KG1 (cell line): ENCODE data around the gene RINT1.
"Not testable (repeated sequence)": the region's sequence is repeated elsewhere in the genome, so short reads cannot be mapped to it uniquely, and the experiment has no call there.

Source experiments
- DNase-seq: peaks from one replicate; lab custom pipeline; 2025; lab: John Stamatoyannopoulos, UW

RINT1 gene

GRCh38 chr7:105532709-105533460, 884 bp downstream of the RINT1 start:
- no peak for DNase-seq

DNA sequence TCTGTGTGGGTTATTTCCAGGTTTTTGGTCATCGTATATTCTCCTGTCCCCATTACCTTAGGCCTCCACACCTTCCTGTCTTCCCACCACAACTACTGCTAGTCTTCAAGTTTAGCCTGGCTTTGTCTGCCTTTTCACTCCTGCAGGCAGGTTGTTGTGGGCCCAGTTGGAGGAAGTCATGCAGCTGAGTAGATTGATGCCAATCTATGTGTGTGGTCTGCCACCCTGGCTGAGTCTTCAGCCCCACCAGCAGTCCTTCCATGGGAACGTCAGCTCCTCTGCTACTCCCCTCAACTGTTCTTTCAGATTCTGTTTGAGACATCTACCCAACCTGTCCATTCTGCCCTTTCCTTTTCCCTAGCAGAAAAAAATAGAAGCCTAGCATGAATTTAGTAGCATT, 6.3 kb downstream of the RINT1 start:
- DNase-seq = no peak

- DNase-seq = no peak
These were observed 27.9 kb downstream of the RINT1 start for GRCh38 chr7:105559926-105560325.

GRCh38 chr7:105565190-105565589, 33.2 kb downstream of the RINT1 start:
- no peak for DNase-seq

DNA sequence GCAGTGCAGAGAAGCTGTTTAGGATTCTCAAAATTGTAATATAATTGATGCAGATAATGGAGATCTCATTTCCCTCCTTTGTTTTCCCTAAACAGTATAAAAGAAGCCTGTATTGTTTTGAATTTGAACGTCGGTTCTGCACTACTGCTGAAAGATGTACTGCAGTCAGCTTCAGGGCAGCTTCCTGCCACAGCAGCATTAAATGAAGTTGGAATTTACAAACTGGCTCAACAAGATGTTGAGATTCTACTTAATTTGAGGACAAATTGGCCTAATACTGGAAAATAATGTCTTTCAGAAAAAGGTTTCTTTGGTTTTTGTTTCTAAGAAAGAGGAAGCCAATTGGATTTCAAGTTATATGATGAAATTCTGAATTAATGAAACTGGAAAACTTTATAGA, 35.0 kb downstream of the RINT1 start:
- DNase-seq = no peak

DNA sequence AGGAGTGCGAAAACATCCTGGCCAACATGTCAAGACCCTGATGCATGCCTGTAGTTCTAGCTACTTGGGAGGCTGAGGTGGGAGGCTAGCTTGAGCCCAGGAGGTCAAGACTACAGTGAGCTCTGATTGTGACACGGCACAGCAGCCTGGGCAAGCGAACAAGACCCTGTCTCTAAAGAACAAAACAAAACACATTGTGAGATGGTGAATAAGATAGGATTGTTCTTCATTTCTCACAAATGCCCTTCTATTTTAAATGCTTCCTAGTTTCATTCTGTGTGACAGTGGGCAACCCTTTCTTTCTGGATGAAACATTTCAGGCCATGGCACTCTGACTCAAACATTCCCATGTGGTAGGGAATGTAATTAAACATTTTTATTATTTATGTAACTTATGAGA, 35.8 kb downstream of the RINT1 start:
- DNase-seq = no peak

- DNase-seq = no peak
These were observed 39.9 kb downstream of the RINT1 start for GRCh38 chr7:105571891-105572290.

DNA sequence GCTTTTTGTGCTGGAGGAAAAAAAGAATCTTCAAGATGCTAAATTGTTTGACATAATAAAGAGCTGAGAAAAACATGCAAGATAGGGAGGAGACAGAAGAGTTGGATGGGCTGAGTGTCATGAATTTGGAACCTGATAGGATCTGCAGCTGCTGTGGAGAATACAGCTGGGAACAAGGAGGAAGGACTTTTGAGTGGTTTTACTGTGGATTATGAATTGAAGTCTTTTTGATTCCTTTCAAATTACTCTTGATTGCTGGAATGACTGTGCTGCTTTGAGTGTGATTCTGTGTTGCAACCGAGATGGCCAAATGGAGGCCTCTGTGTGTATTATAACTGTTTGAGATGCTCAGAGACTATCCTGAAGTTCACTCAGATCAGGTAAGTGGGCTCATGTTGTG, 45.2 kb downstream of the RINT1 start:
- no peak for DNase-seq

DNA sequence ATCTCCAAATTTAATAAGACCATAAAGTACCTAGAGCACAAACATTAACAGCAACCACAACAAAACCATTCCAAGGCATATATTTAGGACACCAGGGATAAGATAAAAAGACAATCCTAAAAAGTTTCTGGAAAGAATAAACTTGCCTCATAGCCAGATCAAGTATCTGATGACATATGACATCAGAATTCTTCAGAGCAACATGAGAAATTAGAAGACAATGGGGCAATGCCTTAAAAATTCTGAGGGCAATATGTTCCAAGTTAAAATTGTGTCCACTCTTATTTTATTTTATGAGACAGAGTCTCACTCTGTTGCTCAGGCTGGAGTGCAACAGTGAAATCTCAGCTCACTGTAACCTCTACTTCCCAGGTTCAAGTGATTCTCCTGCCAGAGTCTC, 46.5 kb downstream of the RINT1 start:
- no peak for DNase-seq

DNA sequence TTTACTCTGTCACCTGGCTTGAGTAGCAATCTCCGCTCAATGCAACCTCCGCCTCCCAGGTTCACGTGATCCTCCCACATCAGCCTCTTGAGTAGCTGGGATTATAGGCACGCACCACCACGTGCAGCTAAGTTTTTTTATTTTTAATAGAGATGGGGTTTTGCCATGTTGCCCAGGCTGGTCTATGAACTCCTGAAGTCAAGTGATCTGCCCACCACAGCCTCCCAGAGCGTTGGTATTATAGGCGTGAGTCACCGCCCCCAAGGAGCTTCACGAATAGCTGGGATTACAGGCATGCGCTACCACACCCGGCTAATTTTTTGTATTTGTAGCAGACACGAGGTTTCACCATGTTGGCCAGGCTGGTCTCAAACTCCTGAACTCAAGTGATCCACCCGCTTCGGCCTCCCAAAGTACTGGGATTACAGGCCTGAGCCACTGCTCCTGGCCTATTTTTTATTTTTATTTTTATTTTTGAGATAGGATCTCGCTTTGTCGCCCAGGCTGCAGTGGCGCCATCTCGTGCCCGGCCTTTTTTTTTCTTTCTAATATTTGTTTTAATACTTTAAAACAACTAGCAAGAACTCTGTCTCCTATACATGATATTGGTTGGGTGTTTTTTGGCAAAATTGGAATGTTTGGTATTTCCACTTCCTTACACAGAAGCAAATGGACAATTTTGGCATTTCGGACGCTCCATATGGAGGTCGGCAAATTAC, 48.2 kb downstream of the RINT1 start:
- DNase-seq = no peak

DNA sequence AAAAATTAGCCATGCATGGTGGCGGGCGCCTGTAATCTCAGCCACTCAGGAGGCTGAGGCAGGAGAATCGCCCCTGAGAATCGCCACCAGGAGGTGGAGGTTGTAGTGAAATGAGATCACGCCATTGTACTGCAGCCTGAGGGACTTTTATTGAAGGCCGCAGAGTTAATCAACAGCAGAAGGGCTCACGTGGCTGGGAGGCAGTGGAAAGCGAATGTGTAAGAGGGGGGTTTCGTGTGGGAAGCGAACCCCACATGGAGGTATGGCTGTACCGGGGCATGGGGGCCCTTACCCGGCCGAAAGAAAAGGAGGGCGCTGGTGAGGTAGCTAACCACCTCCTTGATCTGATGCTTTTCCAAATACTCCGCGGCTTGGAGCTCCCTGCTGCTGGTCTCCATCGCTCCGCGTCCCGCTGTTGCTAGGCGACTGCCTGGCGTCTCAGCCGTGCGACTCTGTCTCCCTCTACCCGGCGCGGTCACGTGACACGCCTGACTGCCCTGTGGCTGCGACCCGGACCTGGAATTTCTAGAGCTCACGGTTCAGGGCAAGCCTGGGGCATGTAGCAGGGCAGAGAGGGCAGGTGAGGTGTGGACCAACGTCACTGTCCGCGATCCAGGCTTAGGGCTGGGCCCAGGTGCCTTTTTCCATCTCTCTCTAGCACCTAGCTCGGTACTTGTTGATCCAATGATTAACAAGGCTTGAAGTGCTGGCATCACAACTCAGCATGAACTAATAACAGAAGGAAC, 49.2 kb downstream of the RINT1 start, which contains the start of gene EFCAB10:
TSS of gene EFCAB10 (minus strand) at position 428 of the 746 bp plus-strand sequence. CDS start at position 398, 30 bp downstream.
- no peak for DNase-seq

- DNase-seq = no peak
These were observed 51.1 kb downstream of the RINT1 start for GRCh38 chr7:105583061-105583460.

DNA sequence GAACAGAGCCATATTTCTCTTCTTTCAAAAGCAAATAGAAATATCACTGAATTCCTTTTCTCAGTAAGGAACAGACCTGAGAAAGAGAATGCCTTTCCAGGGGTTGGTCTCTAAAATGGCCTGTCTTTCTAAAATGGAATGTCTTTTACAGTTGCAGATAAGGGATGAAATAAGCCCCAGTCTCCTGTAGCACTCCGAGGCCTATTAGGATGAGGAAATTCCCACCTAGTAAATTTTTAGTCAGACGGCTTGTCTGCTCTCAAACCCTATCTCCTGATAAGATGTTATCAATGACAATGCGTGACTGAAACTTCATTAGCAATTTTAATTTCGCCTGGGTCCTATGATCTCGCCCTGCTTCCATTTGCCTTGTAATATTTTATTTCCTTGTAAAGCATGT, 52.2 kb downstream of the RINT1 start:
- DNase-seq = no peak

DNA sequence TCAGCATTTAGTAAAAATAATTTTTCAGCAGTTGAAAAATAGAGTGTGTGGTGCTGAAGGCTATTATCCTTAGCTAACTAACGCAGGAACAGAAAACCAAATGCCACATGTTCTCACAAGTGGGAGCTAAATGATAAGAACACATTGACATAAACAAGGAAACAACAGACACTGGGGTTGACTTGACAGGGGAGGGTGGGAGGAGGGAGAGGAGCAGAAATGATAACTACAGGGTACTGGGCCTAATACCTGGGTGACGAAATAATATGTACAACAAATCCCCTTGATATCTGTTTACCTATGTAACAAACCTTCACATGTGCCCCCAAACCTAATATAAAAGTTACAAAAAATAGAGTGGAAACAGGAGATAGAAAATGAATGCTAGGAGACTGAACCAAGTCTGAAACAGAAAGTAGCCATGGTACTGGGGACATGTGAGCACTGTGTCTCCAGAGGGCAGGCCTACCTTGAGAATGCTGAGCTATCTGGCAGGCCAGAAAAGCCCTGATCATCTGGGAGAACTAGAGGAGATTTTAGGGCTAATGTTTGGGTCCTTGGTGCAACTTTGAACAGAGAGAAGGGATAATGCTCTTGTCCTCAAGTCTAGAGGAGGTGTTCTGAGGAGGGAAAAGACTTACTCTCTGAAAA, 54.0 kb downstream of the RINT1 start:
- DNase-seq = no peak

- DNase-seq = no peak
These were observed 56.1 kb downstream of the RINT1 start for GRCh38 chr7:105587909-105588635.

GRCh38 chr7:105589356-105590077, 57.5 kb downstream of the RINT1 start:
- peak; percentile 0 for DNase-seq

GRCh38 chr7:105590793-105591192, 58.8 kb downstream of the RINT1 start:
- no peak for DNase-seq

DNA sequence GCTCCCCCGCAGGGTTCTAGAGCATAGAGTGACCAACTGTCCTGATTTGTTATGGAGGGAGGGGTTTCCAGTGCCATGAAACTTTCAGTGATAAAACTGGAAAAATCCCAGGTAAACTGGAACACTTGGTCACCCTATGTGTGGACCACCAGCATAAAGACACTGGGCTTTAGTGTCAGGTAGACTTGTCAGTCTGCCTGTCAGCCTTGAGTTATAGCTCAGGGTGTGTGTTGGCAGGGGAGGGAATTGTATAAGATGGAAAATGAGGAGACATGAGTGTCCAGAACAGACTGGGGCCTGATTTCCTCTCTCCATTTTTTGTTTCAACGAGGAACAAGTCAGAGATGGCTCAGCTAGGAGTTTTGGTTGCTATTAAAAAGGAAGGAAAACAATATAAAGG, 59.5 kb downstream of the RINT1 start:
- no peak for DNase-seq

GRCh38 chr7:105594034-105594433, 62.0 kb downstream of the RINT1 start:
- DNase-seq = no peak

GRCh38 chr7:105596866-105597265, 64.9 kb downstream of the RINT1 start:
- DNase-seq = no peak

GRCh38 chr7:105599080-105599479, 67.1 kb downstream of the RINT1 start:
- not testable (repeated sequence) for DNase-seq
